Measurements from ENCODE around the gene PAPPA2. TPM values are rescaled to one million over a fixed set of nuclear protein-coding genes. Genes with fewer than 3 reads are reported as not detected.

Gene PAPPA2
- total and polyA plus RNA-seq, 2 of the 4 experiments (the other 2 are of a cell fraction) = 0.10 to 0.18 TPM

- Histone ChIP-seq H3K27me3 (ENCODE audit: control insufficient read depth, insufficient read depth, low read length) (no peaks in the 10 kb centered on the region), H2BK120ac (ENCODE audit: low read depth, low read length) (no peak overlapping the region), H3K9ac (ENCODE audit: low read depth, low read length) (no peak overlapping the region), H2AK5ac (ENCODE audit: low read depth, low read length) (no peak overlapping the region), H3K56ac (ENCODE audit: extremely low read depth, insufficient read depth, low read length) (no peak overlapping the region), H3K18ac (ENCODE audit: low read depth, low read length) (no peak overlapping the region), H4K91ac (ENCODE audit: insufficient read depth, low read depth, low read length) (no peak overlapping the region), H2AK9ac (replicated peaks; ENCODE audit: low read depth, low read length, poor library complexity) (no peak overlapping the region), H3K23ac (ENCODE audit: low read depth, low read length) (no peak overlapping the region), H3K4ac (ENCODE audit: low read depth, low read length) (no peak overlapping the region), H4K20me1 (ENCODE audit: insufficient read depth, low read length) (no peaks in the 10 kb centered on the region), H3K14ac (replicated peaks; ENCODE audit: low read depth, low read length) (no peak overlapping the region), H3K9me1 (ENCODE audit: insufficient read depth, low read length) (no peaks in the 10 kb centered on the region), H3K4me1 (ENCODE audit: control insufficient read depth, insufficient read depth, low read length) (no peaks in the 10 kb centered on the region), H4K5ac (ENCODE audit: low read depth, low read length) (no peak overlapping the region), H3K4me2 (ENCODE audit: low read depth, low read length) (no peak overlapping the region), H3K79me1 (ENCODE audit: low read depth in 1 of 2, low read length in 2 of 2) (no peaks in the 10 kb centered on the region), H2BK5ac (ENCODE audit: low read depth, low read length, poor library complexity, severe bottlenecking) (no peak overlapping the region), H3K27ac (ENCODE audit: insufficient read depth, low read length) (no peak overlapping the region), H3K4me3 (ENCODE audit: insufficient read depth, low read depth, low read length) (no peak overlapping the region), H3K9me3 (ENCODE audit: control insufficient read depth, insufficient read depth, low read length) (peaks cover 3% of the 10 kb centered on the region; the same call in 1 of the 2 replicates), H3K36me3 (ENCODE audit: control insufficient read depth, insufficient read depth, low read length) (no peaks in the 10 kb centered on the region), H4K8ac (ENCODE audit: low read depth in 2 of 2, low read length in 2 of 2) (no peak overlapping the region), H2AFZ (replicated peaks; ENCODE audit: low read length, poor library complexity) (no peak overlapping the region), H2BK20ac (ENCODE audit: low read depth, low read length) (no peak overlapping the region), H2BK15ac (ENCODE audit: low read depth, low read length) (no peak overlapping the region)
- 20% methylated on average over 1 of the region's 6 CpGs; no CpG with 5 or more reads in 1 of the 2 experiments for WGBS, 2 experiments (ENCODE audit: extremely low coverage in 2 of 2, insufficient read length in 1 of 2)
- CTCF ChIA-PET = no interaction called here
- in situ Hi-C loops (cut with MboI; ENCODE audit: low sequenced_read_pairs) = no loop called here
- ATAC-seq (ENCODE audit: low read depth) (no peak), DNase-seq (no peak)
- no TSS peak for BruUV-seq (replicated peaks)
- POLR2A ChIA-PET (ENCODE audit: unreplicated experiment) = no interaction called here
- TF ChIP-seq SMC3 (IDR thresholded peaks at IDR 0.05; ENCODE audit: low read depth, low read length) (no peak), ELK1 (IDR thresholded peaks at IDR 0.05; ENCODE audit: borderline replicate concordance, low read depth, low read length) (no peak), RFX5 (IDR thresholded peaks at IDR 0.05; ENCODE audit: low read depth, low read length) (no peak), RAD21 (IDR thresholded peaks at IDR 0.05; ENCODE audit: low read length) (no peak), USF2 (IDR thresholded peaks at IDR 0.05; ENCODE audit: low read depth, low read length) (no peak), POLR2A (IDR thresholded peaks at IDR 0.05; ENCODE audit: low read depth, low read length) (no peak), MAZ (IDR thresholded peaks at IDR 0.05; ENCODE audit: borderline replicate concordance, low read depth, low read length) (no peak), MXI1 (IDR thresholded peaks at IDR 0.05; ENCODE audit: borderline replicate concordance, low read depth, low read length) (no peak), CHD1 (IDR thresholded peaks at IDR 0.05; ENCODE audit: low read depth, low read length) (no peak), CTCF (conservative IDR thresholded peaks at IDR 0.05; ENCODE audit: low read depth, low read length) (no peak), NFE2L2 (IDR thresholded peaks at IDR 0.05; ENCODE audit: low read depth, low read length) (no peak), RCOR1 (IDR thresholded peaks at IDR 0.05; ENCODE audit: insufficient replicate concordance, low read length) (no peak), FOS (IDR thresholded peaks at IDR 0.05; ENCODE audit: low read depth, low read length) (no peak)
- dilution Hi-C loops (cut with HindIII; ENCODE audit: low sequenced_read_pairs, unreplicated experiment) = no loop called here
- intact Hi-C loops (cut with micrococcal nuclease) = no loop called here
Observed at GRCh38 chr1:176416777-176417176, 46.2 kb upstream of the PAPPA2 start.
